Measurements from ENCODE around the gene CDCP2. TPM values are rescaled to one million over a fixed set of nuclear protein-coding genes. Genes with fewer than 3 reads are reported as not detected.
A peak's percentile ranks its signal among the peaks of the same experiment; 100 is the strongest.

CDCP2 gene
- total and polyA plus RNA-seq, 2 of the 8 experiments (the other 6 are each of a cell fraction or from before 2014, with no cell fraction given) = not detected

DNA sequence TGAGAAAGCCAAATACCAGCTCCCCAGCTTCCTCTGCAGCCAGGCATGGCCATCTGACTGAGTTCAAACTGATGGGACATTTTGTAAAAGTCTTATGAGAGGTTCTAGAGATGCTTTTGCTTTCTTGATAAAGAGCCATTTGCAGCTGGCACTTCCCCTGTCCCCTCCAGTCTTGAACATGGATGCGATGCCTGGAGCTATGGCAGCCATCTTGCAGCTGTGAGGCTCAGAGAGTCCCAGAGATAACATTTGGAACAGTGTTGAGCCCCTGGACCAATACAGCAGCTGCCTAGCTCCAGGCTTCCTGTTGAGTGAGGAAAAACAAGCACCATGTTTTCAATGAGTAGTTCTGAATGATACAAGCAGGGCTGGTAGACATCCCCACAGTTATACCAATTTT is 13.8 kb downstream of the CDCP2 start:
- H3K27ac ChIP-seq (ENCODE audit: low read depth, low read length) = no peak overlapping the region
- no peak overlapping the region for H3K4me2 ChIP-seq (ENCODE audit: insufficient read depth in 1 of 2, low read depth in 2 of 2, low read length in 2 of 2)
- no peak overlapping the region for H4K91ac ChIP-seq (replicated peaks; ENCODE audit: insufficient read length, low read length)
- H3K4me3 ChIP-seq (ENCODE audit: extremely low read depth in 1 of 4, insufficient read depth in 2 of 4, low read depth in 3 of 4, low read length in 4 of 4) = no peak overlapping the region
- no peak overlapping the region for H2AK5ac ChIP-seq (ENCODE audit: low read depth, low read length)
- POLR2A ChIA-PET (ENCODE audit: partially characterized antibody) = interaction anchor here (1.3 kb wide), 1 partner anchor 10 kb away, joined by 3 read pairs; no protein-coding TSS in a partner anchor
- FAIRE-seq = no peak
- H3K14ac ChIP-seq (ENCODE audit: insufficient read length) = no peak overlapping the region
- no peaks in the 10 kb centered on the region for H3K9me3 ChIP-seq (ENCODE audit: insufficient read depth in 2 of 2, low read depth in 1 of 2, low read length in 1 of 2)
- H3K9ac ChIP-seq (replicated peaks in 1 of 4; ENCODE audit: extremely low read depth in 1 of 4, low read depth in 3 of 4, low read length in 3 of 4) = no peak overlapping the region
- no peak overlapping the region for H4K8ac ChIP-seq (ENCODE audit: extremely low read depth, insufficient read depth, low read length)
- H2BK15ac ChIP-seq (ENCODE audit: low read length) = no peak overlapping the region
- no peak overlapping the region for H3K4ac ChIP-seq (replicated peaks; ENCODE audit: insufficient read length, low read depth, low read length)
- 100% methylated on average over 1 of the region's 1 CpG; no CpG with 5 or more reads in 1 of the 2 experiments for WGBS, 2 experiments (ENCODE audit: extremely low coverage in 1 of 2, insufficient coverage in 1 of 2, insufficient read length in 1 of 2, insufficient replicate concordance in 2 of 2, low coverage in 1 of 2, low lambda C conversion rate in 2 of 2, missing lambda C conversion rate in 1 of 2)
- no peaks in the 10 kb centered on the region for H4K20me1 ChIP-seq (replicated peaks in 1 of 2; ENCODE audit: control insufficient read depth in 1 of 2, insufficient read depth in 2 of 2, low read length in 2 of 2)
- DNase-seq (ENCODE audit: low read depth in 1 of 2, low spot score in 2 of 2) = no peak
- H2BK20ac ChIP-seq (ENCODE audit: low read length) = no peak overlapping the region
- no peaks in the 10 kb centered on the region for H3K23me2 ChIP-seq (ENCODE audit: low read depth, low read length)
- peaks cover 12 to 29% (median 18%) of the 10 kb centered on the region in 4 experiments for H3K4me1 ChIP-seq (replicated peaks in 1 of 4; ENCODE audit: control insufficient read depth in 3 of 4, insufficient read depth in 4 of 4, low read length in 3 of 4)
- no peaks in the 10 kb centered on the region for H3K79me2 ChIP-seq (ENCODE audit: control insufficient read depth in 1 of 2, insufficient read depth in 2 of 2, low read length in 2 of 2)
- no peak overlapping the region for H4K5ac ChIP-seq (ENCODE audit: insufficient read length, low read depth, low read length)
- H3K23ac ChIP-seq (ENCODE audit: insufficient read length) = no peak overlapping the region
- H2BK12ac ChIP-seq (ENCODE audit: low read depth, low read length) = no peak overlapping the region
- CTCF ChIA-PET (ENCODE audit: partially characterized antibody) = interaction anchor here (0.8 to 9.9 kb wide), 8 partner anchors 14 to 179 kb away, joined by 3 to 110 read pairs (median 4); partner anchors contain the start of genes CYB5RL and MRPL37
- no peak overlapping the region for H2AFZ ChIP-seq (ENCODE audit: low read length)
- H3K79me1 ChIP-seq (ENCODE audit: low read depth, low read length) = no peaks in the 10 kb centered on the region
- H3K36me3 ChIP-seq (ENCODE audit: control insufficient read depth in 2 of 4, insufficient read depth in 4 of 4, low read length in 3 of 4) = no peaks in the 10 kb centered on the region
- no peak overlapping the region for H2BK5ac ChIP-seq (ENCODE audit: low read depth, low read length)
- no peak overlapping the region for H2BK120ac ChIP-seq (replicated peaks; ENCODE audit: low read depth, low read length)
- no peaks in the 10 kb centered on the region for H3K27me3 ChIP-seq (replicated peaks in 1 of 4; ENCODE audit: control insufficient read depth in 3 of 4, extremely low read depth in 1 of 4, insufficient read depth in 3 of 4, low read length in 3 of 4)
- H3K56ac ChIP-seq (replicated peaks; ENCODE audit: insufficient read length, low read depth, low read length) = no peak overlapping the region
- H3K18ac ChIP-seq (ENCODE audit: extremely low read depth, low read length) = no peak overlapping the region
- TF ChIP-seq SIRT6 (IDR thresholded peaks at IDR 0.05; ENCODE audit: low read length) = no peak
- TF ChIP-seq HDAC6 (IDR thresholded peaks at IDR 0.05; ENCODE audit: low read depth, low read length) = no peak
- TF ChIP-seq GTF2F1 (IDR thresholded peaks at IDR 0.05; ENCODE audit: borderline replicate concordance, low read depth, low read length) = no peak
- peak; percentile 28; the same call in 1 of the 2 replicates for TF ChIP-seq KDM1A (IDR thresholded peaks at IDR 0.05; ENCODE audit: borderline replicate concordance, low read length)
- TF ChIP-seq JUND (IDR thresholded peaks at IDR 0.05; ENCODE audit: low read length) = no peak
- no peak for TF ChIP-seq JUN (IDR thresholded peaks at IDR 0.05; ENCODE audit: low read depth, low read length)
- TF ChIP-seq ATF3 (IDR thresholded peaks at IDR 0.05; ENCODE audit: insufficient read depth, low read depth, low read length) = no peak
- no peak for TF ChIP-seq CBX8 (IDR thresholded peaks at IDR 0.05; ENCODE audit: borderline replicate concordance, low read depth, low read length)
- TF ChIP-seq ZNF274 (IDR thresholded peaks at IDR 0.05; ENCODE audit: borderline replicate concordance, extremely low read depth, low read length) = no peak

All from H1 (cell line).